ENCODE measurements around the gene PHF12. TPM values are rescaled to one million over a fixed set of nuclear protein-coding genes. Genes with fewer than 3 reads are reported as not detected.
"Not testable (repeated sequence)": the region's sequence is repeated elsewhere in the genome, so short reads cannot be mapped to it uniquely, and the experiment has no call there.

PHF12 gene
- total RNA-seq, 1 donor from 2014 or later: 16.8 TPM

DNA sequence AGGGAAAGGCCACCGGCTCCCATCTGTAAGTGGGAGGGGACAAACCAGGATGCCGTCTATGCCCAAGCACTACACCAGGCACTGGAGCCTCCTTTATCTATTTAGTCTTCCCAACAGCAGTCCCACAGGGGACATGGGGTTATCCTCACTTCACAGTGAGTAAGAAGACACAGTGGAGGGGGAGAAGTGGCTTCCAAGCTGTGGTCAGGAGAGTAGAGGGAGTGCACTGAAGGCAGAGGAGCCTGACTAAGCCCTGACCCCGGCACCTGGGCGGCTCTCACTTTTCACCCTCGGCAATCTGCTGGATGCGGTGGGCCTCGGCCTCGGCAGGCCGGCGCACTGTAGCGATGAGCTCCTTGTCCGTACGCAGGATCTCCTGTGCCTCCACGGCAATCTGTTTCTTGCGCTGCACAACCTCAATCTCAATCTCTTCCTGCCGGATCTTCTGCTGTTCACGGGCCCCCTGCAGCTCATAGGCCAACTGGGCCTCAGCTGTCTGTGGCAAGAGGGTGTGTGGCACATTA, 69.7 kb downstream of the PHF12 start:
- no peak for DNase-seq

DNA sequence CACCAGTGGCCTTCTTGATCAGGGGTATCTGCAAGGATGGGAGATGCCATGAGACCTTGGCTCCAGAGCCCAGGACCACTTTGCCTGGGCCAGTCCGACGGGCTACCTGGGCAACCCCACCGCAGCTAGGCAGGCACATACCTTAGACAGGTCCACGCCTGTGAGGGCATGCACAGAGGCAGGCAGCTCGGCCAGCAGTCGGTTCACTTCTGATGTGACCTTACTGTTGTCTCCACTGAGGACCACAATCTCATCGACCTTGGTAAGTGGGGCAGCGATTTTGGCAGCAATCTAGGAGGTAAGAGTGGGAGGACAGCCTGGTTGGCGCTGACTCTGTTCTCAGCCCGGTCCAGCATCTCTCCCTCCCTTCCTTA, 70.8 kb downstream of the PHF12 start:
- no peak for DNase-seq

DNA sequence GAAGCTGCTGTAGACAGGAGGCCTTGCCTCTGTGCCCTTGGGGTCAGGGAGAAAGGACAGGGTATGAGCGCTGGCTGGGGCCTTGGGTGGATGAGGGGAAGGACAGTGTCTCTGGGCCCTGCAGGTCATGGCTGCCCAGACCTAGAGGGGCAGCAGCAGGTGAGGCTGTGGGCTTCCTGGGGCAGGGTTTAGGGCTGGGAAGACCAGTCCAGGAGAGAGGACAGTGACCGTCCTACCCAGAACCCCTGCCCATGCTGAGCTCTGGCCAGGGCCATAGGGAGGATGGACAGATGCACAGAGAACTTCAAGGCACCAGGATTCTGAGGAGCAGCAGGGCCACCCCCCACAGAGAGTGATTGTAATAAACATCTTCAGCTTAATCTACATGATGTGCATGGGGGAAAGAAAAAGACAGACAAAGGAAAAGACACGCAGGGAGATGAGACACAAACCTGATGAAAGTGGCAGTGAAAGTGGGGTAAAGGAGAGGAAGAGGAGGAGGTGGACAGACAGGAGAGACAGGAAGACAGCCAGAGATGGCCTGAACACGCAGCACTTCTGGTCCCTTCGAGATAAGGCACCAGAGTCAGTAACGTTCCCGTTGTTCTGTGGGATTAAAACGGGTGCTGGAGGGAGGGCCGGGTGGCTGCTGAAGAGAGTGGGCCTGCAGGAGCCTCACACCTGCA, 71.3 kb downstream of the PHF12 start:
- DNase-seq: no peak

DNA sequence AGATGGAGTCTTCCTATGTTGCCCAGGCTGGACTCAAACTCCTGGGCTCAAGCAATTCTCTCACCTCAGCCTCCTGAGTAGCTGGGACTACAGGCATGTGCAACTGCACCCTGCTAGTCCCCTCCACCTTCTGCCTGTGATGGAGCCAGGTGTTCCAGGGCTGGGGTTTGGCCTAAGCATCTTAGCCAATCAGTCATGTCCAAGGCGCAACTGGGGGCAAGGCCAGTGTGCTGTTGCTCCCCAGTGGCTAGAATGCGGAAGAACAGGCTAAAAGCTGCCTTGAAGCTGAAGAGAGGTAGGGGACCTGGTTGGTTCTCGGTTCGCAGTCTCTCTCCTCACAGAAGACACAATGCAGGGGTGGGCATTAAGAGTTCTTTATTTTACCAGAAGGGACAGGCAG, 72.3 kb downstream of the PHF12 start:
- DNase-seq: peak; percentile 59

DNA sequence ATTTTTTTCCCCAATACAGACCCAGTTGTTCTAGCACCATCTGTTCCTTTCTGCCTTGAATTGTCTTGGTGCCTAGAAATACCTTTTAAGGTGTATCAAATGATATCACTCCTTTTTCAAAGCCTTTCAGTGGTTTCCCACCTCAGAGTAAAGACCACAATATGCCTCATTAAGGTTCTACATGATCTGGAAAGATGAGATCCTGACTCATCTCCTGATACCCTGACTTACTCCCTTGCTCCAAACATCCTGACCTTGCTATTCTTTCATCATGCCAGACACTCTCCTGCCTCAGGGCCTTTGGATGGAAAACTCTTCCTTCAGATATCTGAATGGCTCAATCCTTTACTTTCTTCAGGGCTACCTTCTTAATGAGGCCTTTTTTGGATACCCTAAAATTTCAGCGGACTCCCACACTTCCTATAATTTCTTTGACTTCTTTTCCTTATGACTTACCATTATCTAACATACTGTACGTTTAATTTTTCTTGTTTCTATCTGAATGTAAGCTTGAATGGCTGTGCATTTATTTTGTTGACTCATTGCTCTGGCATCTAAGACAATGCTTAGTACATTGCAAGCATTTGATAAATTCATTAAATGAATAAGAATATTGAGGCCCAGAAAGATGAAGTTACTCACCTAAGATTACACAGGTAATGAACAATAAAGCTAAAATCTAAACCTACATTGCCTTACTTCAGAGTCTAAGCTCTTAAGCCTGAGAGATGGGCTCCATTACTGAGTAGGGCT, 73.0 kb downstream of the PHF12 start:
- DNase-seq: no peak

DNA sequence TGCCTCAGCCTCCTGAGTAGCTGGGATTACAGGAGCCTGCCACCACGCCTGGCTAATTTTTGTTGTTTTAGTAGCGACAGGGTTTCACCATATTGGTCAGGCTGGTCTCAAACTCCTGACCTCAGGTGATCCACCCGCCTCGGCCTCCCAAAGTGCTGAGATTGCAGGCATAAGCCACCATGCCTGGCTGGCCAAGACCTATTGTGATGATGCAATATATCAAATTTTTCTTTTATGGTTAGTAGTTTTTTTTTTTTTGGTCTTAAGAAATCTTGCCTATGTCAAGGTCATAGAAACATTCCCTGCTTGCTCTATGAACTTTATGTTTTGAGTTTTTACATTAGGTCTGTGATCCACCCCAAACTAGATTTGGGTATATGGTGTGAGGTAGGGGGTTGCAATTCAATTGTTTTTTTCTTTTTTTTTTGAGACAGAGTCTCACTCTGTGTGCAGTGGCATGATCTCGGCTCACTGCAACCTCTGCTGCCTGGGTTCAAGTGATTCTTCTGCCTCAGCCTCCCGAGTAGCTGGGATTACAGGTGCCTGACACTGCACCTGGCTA, 74.1 kb downstream of the PHF12 start:
- not testable (repeated sequence) for DNase-seq

DNA sequence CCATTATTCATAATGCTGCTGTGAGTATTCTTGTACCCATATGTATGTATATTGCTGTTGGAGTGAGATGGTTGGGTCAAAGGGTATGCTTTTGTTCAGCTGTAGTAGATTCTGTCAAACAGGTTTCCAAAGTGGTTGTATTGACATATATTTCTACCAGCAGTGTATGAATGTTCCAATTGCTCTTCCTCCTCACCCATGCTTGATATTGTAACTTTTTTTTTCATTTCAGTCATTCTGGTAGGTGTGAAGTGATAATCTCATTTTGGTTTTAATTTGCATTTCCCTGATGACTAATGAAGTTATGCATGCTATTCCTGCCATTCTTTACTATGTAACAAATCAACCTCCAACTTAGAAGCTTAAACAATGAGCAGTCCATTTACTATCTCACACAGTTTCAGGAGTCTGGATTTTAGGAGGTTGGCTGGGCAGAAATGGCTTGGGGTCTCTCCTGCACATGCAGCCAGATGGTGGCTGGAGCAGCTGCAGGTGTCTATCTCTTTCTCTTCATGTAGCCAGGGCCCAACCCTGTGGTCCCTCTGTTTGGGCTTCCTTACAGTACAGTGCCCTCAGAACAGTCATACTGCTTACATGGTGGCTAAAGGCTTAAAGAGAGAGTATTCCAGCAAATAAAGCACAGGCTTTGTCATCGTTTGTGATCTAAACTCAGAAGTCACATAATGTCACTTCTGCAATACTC, 75.3 kb downstream of the PHF12 start:
- DNase-seq: no peak

DNA sequence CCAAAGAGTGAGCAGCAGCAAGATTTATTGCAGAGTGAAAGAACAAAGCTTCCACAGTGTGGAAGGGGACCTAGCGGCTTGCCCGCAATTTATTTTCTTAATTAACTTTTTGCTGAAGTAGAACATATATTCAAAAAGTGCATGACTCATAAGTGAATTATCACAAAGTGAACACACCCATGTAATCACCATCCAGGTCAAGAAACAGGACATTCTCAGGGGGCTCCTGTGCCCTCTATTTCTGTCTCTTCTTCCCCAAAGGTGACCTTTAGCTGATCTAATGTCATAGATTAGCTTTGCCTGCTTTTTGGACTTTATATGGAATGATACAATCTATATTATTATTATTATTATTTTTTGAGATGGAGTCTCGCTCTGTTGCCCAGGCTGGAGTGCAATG, 76.6 kb downstream of the PHF12 start:
- DNase-seq: no peak

DNA sequence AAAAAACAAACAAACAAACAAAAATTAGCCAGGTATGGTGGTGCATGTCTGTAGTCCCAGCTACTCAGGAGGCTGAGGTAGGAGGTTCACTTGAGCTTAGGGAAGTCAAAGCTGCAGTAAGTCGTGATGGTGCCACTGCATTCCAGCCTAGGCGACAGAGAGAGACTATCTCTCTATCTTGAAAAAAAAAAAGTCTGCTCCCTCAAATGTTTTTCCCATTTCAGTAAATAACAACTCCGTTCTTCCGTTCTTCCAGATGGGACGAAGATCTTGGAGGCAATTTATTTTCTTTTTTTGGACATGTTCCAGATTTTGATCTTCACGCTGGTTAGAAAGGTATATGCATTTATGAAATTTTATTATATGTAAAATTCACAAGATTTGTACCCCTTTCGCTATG, 77.5 kb downstream of the PHF12 start:
- DNase-seq: no peak

DNA sequence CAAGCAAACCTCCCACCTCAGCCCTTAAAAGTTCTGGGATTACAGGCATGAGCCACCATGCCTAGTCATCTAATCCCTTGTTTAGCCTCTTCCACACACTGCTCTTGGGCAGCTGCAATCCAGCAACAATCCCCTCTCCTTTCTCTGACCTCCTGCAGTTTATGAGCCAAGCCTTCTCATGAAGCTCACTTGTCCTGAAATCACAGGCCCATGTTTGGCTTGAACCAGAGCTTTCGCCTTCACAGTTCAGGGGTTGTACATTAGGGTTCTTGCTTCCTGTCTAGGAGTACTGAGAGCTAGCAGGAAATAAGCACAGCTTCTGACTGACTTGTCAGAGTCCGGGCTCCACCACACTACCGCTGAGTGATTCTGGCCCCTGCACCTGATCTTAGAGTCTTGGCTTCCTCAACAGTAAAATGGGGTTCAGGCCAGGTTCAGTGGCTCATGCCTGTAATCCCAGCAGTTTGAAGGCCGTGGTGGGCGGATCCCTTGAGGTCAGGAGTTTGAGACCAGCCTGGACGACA, 80.2 kb downstream of the PHF12 start:
- DNase-seq: peak; percentile 18

DNA sequence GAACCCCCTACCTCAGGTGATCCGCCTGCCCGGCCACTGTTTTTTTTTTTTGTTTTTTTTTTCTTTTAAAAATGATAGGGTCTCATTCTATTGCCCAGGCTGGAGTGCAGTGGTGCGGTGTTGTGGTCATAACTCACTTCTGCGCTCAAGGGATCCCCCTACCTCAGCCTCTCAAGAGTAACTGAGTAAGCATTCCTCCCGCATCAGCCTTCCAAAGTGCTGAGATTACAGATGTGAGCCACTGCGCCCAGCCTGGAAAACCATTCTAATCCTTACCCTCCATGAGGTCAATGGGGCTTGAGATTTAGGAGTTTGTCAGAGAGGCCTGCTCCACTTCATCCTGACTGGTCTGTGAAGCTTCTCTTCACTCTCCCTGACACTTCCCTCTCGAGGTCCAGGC, 84.0 kb downstream of the PHF12 start:
- DNase-seq: no peak

DNA sequence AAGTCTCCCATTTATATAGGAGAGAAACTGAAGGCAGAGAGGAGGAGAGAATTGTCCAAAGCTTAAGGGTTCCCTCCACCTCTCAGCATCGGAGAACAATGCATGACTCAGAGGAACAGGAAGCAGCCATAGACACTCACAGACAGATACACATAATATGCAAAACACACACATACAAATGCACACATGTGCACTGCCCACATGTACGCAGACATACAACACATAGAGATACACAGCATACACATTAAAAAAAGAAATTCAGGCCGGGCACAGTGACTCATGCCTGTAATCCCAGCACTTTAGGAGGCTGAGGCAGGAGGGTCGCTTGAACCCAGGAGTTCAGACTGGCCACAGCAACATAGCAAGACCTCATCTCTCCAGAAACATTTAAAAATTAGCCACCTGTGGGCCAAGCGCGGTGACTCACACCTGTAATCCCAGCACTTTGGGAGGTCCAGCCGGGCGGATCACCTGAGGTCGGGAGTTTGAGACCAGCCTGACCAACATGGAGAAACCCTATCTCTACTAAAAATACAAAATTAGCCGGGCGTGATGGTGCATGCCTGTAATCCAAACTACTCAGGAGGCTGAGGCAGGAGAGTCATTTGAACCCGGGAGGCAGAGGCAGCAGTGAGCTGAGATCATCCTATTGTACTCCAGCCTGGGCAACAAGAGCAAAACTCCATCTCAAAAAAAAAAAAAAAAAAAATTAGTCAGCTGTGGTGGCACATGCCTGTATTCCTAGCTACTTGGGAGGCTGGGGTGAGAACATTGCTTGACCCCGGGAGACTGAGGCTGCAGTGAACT, 85.2 kb downstream of the PHF12 start:
- DNase-seq: peak; percentile 81

DNA sequence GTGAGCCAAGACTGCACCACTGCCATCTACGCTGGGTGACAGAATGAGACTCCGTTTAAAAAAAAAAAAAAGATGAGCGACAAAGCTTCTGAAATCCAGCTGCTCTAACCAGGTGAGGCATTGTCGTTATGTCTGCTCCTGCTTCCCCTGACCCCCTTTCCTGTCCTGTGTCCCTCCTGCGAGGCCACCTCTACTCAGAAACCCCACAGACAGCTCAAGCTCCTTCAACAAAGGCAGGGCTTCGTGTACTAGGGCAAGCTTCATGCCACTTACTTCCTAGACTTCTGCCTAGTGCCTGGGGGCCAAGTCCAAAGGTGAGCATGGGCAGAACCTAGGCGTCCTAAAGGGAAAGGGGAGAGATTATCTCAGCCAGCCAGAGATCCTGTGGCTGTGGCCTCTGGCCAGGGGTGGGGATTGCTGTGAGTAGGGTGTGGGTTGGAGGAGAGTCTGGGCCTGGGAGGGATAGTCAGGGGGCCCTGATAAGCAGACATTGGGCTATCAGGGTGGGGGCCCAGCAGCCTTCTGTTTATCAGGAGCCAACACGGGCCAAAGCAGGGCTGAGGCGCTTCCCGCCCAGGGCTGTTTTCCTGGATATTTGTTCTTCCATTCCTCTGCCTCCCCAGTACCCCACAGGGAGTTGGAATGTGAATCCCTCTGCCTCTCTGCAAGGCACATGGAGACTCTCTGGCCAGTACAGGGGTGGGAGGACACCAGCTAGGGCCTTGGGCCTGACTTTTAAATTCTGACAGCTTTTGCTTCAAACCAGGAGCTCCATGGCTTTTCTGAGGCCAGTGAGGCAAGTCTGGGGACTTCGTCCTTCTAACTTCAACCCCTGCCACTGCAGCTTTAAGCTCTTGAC, 86.1 kb downstream of the PHF12 start:
- DNase-seq: no peak

DNA sequence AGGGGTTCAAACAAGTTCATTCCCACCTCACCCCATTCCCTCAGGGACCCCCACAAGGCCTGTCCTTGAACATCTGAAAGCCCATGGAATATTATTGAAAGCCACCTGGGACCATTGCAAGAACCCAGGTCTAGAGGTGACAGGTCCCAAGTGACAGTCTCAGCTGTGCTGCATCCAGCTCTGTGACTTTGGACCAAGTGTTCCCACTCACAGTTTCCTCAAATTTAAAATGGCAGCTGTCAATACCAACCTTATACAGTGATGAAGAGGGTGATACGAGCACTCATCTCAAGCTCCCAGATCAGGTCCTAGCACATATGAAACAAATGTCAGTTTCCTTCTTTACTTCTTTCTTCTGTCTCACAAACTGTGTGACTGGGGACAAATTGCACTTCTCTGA, 87.4 kb downstream of the PHF12 start:
- DNase-seq: no peak

DNA sequence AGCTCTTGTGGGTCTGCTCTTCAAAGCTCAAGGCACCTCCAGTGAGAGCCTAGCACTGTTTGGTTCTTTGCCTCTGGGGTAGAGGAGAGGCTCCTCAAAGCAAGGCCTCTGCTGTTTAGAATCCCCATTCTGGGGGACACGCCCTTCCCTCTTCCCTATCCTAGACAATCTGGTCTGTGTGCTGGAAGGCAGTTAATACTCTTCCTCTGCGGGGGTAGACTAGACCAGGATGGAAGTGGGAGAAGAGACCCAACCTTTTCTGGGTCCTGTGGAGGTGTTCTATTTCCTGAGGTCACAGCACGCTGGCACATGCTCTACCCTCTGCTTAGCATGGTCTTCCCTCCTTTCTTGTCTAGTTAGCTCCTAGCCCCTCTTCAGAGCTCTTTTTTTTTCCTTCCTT, 88.8 kb downstream of the PHF12 start:
- DNase-seq: no peak

DNA sequence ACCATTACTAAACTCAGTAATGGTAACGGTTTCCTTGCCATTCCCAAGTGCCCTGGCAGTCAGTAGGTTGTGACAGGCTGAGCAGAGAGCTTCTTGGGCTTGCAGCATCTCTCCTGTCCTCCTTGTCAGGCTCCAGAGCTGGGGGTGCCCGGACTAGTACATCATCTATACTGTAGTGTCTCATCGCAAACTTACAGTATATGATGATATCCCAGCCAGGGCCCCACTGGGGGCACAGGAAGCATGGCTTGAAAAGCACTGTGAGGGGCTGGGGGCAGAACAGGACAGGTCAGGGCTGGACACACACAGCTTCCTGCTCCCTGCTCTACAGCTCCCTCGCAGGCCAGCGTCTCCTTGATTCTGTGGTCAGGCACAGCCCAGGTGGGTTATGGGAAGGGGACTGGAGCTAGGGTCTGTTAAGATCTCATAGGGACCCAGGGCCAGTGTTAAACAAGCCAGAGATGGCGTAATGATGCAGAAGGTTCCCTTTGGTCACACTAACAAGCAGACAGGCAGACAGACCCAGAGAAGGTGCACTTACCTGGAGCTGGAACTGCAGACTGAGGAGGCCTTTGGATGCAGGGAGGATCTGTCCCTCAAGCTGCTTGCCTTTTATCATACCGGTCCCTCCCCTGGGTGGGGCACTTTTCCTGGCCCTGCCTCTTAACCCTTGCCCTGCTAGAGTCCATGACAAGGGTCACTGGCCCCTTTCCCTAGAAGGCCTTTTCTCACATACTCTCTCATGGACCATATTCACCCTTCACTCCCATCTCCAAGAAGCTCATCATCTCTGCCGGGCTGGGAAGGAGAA, 89.7 kb downstream of the PHF12 start:
- no peak for DNase-seq

DNA sequence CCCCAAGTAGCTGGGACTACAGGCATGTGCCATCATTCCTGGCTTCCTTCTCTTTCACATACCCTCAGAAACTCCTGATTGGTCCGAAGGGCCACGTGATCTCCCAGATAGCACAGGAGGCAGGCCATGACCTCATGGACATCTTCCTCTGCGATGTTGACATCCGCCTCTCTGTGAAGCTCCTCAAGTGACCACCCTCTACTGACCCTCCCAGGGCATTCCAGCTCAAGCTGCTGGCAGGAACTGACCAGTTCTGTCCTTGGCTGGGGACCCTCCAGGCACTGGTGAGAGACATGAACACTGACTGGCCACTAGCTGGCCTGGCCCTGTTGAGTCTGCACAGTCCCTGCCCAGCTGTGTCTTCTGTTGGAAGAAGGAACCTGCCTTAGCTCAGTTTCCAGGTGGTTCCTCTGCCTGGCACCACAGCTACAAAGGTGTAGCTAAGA, 90.9 kb downstream of the PHF12 start:
- no peak for DNase-seq

DNA sequence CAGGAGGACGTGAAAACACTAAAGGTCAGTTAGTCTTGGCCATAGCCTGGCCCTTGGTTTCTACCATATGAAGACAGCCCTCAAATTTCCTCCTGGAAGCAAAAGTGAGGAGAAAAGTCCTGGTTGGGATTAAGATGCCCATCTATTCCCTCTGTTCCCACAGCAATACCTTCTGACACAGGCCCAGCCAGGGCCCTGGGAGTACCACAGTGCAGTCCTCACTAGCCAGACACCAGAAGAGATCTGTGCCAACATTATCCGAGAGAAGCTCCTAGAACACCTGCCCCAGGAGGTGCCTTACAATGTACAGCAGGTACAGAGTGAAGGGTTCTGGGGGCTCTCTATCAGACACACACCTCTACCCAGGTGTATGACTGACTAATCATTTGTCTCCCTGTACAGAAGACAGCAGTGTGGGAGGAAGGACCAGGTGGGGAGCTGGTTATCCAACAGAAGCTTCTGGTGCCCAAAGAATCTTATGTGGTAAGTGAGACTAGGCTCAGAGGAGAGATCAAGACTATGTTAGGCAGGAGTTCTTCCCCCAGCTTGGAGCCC, 92.4 kb downstream of the PHF12 start:
- DNase-seq: no peak

DNA sequence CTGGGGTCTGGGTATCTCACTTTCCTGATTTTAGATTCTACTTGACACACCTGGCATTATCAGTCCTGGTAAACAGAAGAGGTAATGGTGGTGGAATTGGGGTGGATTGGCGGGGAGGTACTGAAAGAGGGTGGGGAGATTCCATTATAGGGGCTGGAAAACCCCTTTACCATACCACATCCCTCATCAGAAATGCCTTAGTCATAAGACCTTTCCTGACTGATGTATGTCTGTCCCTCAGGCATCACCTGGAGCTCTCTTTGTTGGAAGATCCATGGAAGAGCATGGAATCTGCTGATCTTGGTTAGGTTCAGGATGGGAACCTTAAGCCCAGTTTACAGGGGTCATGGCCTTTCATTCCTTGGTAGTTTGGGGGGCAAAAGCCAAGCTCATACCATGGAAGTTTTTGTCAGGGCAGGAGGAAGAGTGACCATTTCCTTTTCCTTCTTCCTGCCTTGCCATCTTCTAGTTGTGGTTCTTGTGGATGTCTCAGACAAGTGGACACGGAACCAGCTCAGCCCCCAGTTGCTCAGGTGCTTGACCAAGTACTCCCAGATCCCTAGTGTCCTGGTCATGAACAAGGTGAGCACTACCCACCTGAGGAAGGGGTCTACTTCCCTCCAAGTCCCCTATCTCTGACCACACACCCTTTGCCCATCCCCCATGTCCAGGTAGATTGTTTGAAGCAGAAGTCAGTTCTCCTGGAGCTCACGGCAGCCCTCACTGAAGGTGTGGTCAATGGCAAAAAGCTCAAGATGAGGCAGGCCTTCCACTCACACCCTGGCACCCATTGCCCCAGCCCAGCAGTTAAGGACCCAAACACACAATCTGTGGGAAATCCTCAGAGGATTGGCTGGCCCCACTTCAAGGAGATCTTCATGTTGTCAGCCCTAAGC, 93.2 kb downstream of the PHF12 start:
- no peak for DNase-seq

Data from dermis blood vessel endothelial cell (primary cell).